K562 (cell line): Measurements from ENCODE around the gene B3GAT3. TPM values are rescaled to one million over a fixed set of nuclear protein-coding genes. Genes with fewer than 3 reads are reported as not detected.

Experiments used
- BRD9 ChIP-seq: fragments of 450-650 bp; IDR thresholded peaks from 2 replicates; pipeline ENCODE4 v1.6.1; 2018; ENCODE audit warnings: low read depth; ENCODE audit not compliant: partially characterized antibody
- CCAR2 ChIP-seq: fragments of 200-400 bp; formaldehyde crosslinking; IDR thresholded peaks from 2 replicates; pipeline ENCODE4 v1.6.1; 2017; ENCODE audit warnings: mild to moderate bottlenecking, low read depth, low read length
- CREB1 ChIP-seq, 2 experiments: sonication (generic) in 1 of 2; formaldehyde crosslinking in 1 of 2; IDR thresholded peaks; 2 replicates each; pipeline versions ENCODE4 v1.6.1 to v1.8.0; 2012 to 2022; ENCODE audit warnings: inconsistent platforms in 1 of 2, mild to moderate bottlenecking in 1 of 2, missing genetic modification reagents in 1 of 2, moderate library complexity in 1 of 2
- ELF2 ChIP-seq: fragments of 250-450 bp; sonication (Bioruptor Pico); IDR thresholded peaks from 2 replicates; pipeline ENCODE4 v1.5.0; 2021; ENCODE audit warnings: mild to moderate bottlenecking
- FOS ChIP-seq: IDR thresholded peaks from 3 replicates; pipeline ENCODE4 v1.6.1; 2011; ENCODE audit not compliant: insufficient read length; ENCODE audit errors: extremely low read depth
- HIVEP1 ChIP-seq: fragments of 250-450 bp; sonication (Bioruptor Pico); IDR thresholded peaks from 2 replicates; pipeline ENCODE4 v1.4.0; 2020; ENCODE audit warnings: mild to moderate bottlenecking
- MAFG ChIP-seq: fragments of 450-650 bp; conservative IDR thresholded peaks from 2 replicates; pipeline ENCODE4 v1.6.1; 2016; ENCODE audit warnings: missing genetic modification characterization, missing compliant biosample characterization
- MEIS2 ChIP-seq: fragments of 450-650 bp; IDR thresholded peaks from 2 replicates; pipeline ENCODE4 v1.6.1; 2014; ENCODE audit warnings: mild to moderate bottlenecking; ENCODE audit not compliant: partially characterized antibody
- PTTG1 ChIP-seq: fragments of 450-650 bp; IDR thresholded peaks from 2 replicates; pipeline ENCODE4 v1.6.1; 2016; ENCODE audit warnings: low read depth, mild to moderate bottlenecking, missing genetic modification characterization, missing compliant biosample characterization
- RBM15 ChIP-seq: fragments of 200-400 bp; formaldehyde crosslinking; IDR thresholded peaks from 2 replicates; pipeline ENCODE4 v1.6.1; 2018; ENCODE audit warnings: mild to moderate bottlenecking, low read length, moderate library complexity; ENCODE audit not compliant: insufficient read depth
- RBM17 ChIP-seq: fragments of 200-400 bp; formaldehyde crosslinking; IDR thresholded peaks from 2 replicates; pipeline ENCODE4 v1.6.1; 2017; ENCODE audit warnings: low read depth, mild to moderate bottlenecking, low read length, borderline replicate concordance
- SNIP1 ChIP-seq: fragments of 450-650 bp; IDR thresholded peaks from 2 replicates; pipeline ENCODE4 v1.7.1; 2017; ENCODE audit warnings: low read depth, mild to moderate bottlenecking
- ZBTB8A ChIP-seq: fragments of 450-650 bp; IDR thresholded peaks from 2 replicates; pipeline ENCODE4 v1.6.1; 2018; ENCODE audit warnings: mild to moderate bottlenecking, moderate library complexity; ENCODE audit not compliant: partially characterized antibody
- polyA plus RNA-seq, 8 experiments: library from polyadenylated mRNA; depleted of rRNA in 4 of 8; stranded (reverse) in 5 of 8; unstranded in 3 of 8; fragments of >200 nt; fragmentation: Nextera tagmentation in 2 of 8; fragmentation: Illumina TruSeq in 1 of 8; extraction: Ambion mirVana in 2 of 8; extraction: Trizol in 1 of 8; gene quantifications; 2 replicates each; pipeline versions ENCODE4 v1.2.1 to v1.2.3, GENCODE V29; 2011 to 2014; ENCODE audit warnings: inconsistent platforms in 1 of 8, missing spikeins in 1 of 8
- total RNA-seq, 7 experiments: library from RNA; depleted of rRNA in 6 of 7; stranded (reverse); fragments of >200 nt in 6 of 7; fragmentation: Illumina TruSeq in 2 of 7; extraction: Trizol in 2 of 7; gene quantifications; 2 replicates each; pipeline versions ENCODE4 v1.2.1 to v1.2.3, GENCODE V29; 2011 to 2021; ENCODE audit warnings: low replicate concordance in 1 of 7
- TF ChIP-seq, protein P1 (sequence below): fragments of 450-650 bp; conservative IDR thresholded peaks from 2 replicates; pipeline ENCODE4 v1.6.1; 2016; ENCODE audit warnings: missing genetic modification characterization, low read depth, mild to moderate bottlenecking, missing compliant biosample characterization, moderate library complexity
- TF ChIP-seq, protein P2 (sequence below): fragments of 200-800 bp; sonication (Bioruptor generic); IDR thresholded peaks from 2 replicates; pipeline ENCODE4 v1.6.1; 2017; ENCODE audit warnings: missing genetic modification characterization, missing compliant biosample characterization
- TF ChIP-seq, protein P3 (sequence below): fragments of 250-450 bp; sonication (Bioruptor Pico); IDR thresholded peaks from 2 replicates; pipeline ENCODE4 v1.8.0; 2021; ENCODE audit warnings: moderate library complexity, mild to moderate bottlenecking, inconsistent platforms
- TF ChIP-seq, protein P4 (sequence below): sonication (generic); formaldehyde crosslinking; IDR thresholded peaks from 2 replicates; pipeline ENCODE4 v1.8.1; 2022; ENCODE audit warnings: missing genetic modification reagents
- TF ChIP-seq, protein P5 (sequence below), 2 experiments: fragments of 150-350 bp in 1 of 2; IDR thresholded peaks; 2 replicates each; pipeline ENCODE4 v1.6.1; 2012 to 2016; ENCODE audit warnings: low read depth in 2 of 2, low read length in 2 of 2, mild to moderate bottlenecking in 1 of 2, moderate library complexity in 1 of 2

The B3GAT3 gene
- total and polyA plus RNA-seq, 9 of the 15 experiments (the other 6 are each of a cell fraction or from before 2014, with no cell fraction given): 0.30 to 64.0 (median 21.4) TPM

DNA sequence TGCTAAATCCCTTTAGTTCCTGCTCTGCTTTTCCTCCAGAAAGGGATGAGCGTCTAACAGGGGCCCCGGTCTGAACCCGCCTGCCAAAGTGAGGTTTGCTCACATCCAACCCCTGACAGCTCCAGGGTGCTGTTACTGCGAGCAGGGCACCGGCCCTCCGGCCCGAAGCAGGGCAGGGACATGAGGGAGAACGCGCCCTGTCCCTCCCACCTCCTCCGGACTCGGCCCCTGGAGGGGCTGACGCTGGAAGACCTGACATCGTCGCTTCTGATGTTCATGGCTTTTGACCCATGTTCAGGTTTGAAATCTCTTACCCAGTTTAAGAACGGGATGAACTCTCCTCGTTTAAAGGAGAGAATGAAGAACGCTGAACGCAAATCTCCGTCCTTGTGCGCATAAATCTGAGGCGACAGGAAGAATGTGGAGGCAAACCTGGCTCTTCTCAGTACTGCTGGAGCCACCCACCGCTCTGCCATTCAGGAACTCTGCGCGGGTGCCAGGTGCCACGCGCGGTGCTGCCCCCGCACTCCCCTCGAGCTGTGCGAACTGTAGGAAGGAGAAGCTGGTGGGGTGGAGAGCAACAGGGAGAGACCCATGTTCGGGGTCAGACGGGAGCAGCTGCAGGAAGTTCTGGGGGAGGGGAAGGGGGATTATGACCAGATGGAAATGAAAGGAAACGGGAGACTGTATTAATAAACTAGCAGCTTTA, 47.3 kb downstream of the B3GAT3 start (continued):
- TF ChIP-seq, protein P1, sequence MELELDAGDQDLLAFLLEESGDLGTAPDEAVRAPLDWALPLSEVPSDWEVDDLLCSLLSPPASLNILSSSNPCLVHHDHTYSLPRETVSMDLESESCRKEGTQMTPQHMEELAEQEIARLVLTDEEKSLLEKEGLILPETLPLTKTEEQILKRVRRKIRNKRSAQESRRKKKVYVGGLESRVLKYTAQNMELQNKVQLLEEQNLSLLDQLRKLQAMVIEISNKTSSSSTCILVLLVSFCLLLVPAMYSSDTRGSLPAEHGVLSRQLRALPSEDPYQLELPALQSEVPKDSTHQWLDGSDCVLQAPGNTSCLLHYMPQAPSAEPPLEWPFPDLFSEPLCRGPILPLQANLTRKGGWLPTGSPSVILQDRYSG (tag): no peak
- TF ChIP-seq CREB1 (IDR thresholded peaks at IDR 0.05) (no peak), CREB1 (CRISPR knock-in tag; IDR thresholded peaks at IDR 0.05) (no peak), HIVEP1 (CRISPR knock-in tag) (no peak), BRD9 (no peak), SNIP1 (no peak), FOS (no peak), PTTG1 (tag) (no peak), ELF2 (CRISPR knock-in tag) (no peak), MAFG (tag) (no peak), RBM15 (no peak), ZBTB8A (no peak), MEIS2 (peak; percentile 56), RBM17 (no peak), CCAR2 (no peak)
- TF ChIP-seq, protein P2, sequence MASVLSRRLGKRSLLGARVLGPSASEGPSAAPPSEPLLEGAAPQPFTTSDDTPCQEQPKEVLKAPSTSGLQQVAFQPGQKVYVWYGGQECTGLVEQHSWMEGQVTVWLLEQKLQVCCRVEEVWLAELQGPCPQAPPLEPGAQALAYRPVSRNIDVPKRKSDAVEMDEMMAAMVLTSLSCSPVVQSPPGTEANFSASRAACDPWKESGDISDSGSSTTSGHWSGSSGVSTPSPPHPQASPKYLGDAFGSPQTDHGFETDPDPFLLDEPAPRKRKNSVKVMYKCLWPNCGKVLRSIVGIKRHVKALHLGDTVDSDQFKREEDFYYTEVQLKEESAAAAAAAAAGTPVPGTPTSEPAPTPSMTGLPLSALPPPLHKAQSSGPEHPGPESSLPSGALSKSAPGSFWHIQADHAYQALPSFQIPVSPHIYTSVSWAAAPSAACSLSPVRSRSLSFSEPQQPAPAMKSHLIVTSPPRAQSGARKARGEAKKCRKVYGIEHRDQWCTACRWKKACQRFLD: no peak
- TF ChIP-seq, protein P3, sequence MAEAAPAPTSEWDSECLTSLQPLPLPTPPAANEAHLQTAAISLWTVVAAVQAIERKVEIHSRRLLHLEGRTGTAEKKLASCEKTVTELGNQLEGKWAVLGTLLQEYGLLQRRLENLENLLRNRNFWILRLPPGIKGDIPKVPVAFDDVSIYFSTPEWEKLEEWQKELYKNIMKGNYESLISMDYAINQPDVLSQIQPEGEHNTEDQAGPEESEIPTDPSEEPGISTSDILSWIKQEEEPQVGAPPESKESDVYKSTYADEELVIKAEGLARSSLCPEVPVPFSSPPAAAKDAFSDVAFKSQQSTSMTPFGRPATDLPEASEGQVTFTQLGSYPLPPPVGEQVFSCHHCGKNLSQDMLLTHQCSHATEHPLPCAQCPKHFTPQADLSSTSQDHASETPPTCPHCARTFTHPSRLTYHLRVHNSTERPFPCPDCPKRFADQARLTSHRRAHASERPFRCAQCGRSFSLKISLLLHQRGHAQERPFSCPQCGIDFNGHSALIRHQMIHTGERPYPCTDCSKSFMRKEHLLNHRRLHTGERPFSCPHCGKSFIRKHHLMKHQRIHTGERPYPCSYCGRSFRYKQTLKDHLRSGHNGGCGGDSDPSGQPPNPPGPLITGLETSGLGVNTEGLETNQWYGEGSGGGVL (CRISPR knock-in tag): no peak
- TF ChIP-seq, protein P4, sequence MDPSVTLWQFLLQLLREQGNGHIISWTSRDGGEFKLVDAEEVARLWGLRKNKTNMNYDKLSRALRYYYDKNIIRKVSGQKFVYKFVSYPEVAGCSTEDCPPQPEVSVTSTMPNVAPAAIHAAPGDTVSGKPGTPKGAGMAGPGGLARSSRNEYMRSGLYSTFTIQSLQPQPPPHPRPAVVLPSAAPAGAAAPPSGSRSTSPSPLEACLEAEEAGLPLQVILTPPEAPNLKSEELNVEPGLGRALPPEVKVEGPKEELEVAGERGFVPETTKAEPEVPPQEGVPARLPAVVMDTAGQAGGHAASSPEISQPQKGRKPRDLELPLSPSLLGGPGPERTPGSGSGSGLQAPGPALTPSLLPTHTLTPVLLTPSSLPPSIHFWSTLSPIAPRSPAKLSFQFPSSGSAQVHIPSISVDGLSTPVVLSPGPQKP (CRISPR knock-in tag): no peak
- TF ChIP-seq, protein P5, sequence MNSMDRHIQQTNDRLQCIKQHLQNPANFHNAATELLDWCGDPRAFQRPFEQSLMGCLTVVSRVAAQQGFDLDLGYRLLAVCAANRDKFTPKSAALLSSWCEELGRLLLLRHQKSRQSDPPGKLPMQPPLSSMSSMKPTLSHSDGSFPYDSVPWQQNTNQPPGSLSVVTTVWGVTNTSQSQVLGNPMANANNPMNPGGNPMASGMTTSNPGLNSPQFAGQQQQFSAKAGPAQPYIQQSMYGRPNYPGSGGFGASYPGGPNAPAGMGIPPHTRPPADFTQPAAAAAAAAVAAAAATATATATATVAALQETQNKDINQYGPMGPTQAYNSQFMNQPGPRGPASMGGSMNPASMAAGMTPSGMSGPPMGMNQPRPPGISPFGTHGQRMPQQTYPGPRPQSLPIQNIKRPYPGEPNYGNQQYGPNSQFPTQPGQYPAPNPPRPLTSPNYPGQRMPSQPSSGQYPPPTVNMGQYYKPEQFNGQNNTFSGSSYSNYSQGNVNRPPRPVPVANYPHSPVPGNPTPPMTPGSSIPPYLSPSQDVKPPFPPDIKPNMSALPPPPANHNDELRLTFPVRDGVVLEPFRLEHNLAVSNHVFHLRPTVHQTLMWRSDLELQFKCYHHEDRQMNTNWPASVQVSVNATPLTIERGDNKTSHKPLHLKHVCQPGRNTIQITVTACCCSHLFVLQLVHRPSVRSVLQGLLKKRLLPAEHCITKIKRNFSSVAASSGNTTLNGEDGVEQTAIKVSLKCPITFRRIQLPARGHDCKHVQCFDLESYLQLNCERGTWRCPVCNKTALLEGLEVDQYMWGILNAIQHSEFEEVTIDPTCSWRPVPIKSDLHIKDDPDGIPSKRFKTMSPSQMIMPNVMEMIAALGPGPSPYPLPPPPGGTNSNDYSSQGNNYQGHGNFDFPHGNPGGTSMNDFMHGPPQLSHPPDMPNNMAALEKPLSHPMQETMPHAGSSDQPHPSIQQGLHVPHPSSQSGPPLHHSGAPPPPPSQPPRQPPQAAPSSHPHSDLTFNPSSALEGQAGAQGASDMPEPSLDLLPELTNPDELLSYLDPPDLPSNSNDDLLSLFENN (IDR thresholded peaks at IDR 0.05; ENCODE audit: low read depth in 2 of 2, low read length in 2 of 2): no peak
